Pulmonary artery endothelial cell (primary cell): ENCODE data around the gene GPX3. TPM values are rescaled to one million over a fixed set of nuclear protein-coding genes. Genes with fewer than 3 reads are reported as not detected.

Experiments used
- DNase-seq: peaks from one replicate; pipeline ENCODE4 v3.0.0-alpha.2; 2011; ENCODE audit warnings: low read depth, low spot score
- total RNA-seq: library from RNA; depleted of rRNA; stranded (reverse); fragments of >200 nt; gene quantifications from 2 replicates; pipeline ENCODE4 v1.2.3, GENCODE V29; 2014

GPX3 gene
- total RNA-seq, 1 donor from 2014 or later = 6.3 TPM

GRCh38 chr5:151012862-151013261 is 7.5 kb upstream of the GPX3 start:
- DNase-seq = no peak

GRCh38 chr5:151014680-151015343 is 5.6 kb upstream of the GPX3 start:
- DNase-seq = no peak

GRCh38 chr5:151015974-151016587 is 4.3 kb upstream of the GPX3 start:
- DNase-seq = no peak

GRCh38 chr5:151016700-151017099 is 3.7 kb upstream of the GPX3 start:
- no peak for DNase-seq

GRCh38 chr5:151017897-151018296 is 2.5 kb upstream of the GPX3 start:
- no peak for DNase-seq

GRCh38 chr5:151018846-151019245 is 1.5 kb upstream of the GPX3 start:
- DNase-seq = no peak

- no peak for DNase-seq
These were observed 1.1 kb upstream of the GPX3 start for GRCh38 chr5:151019331-151019730.

- no peak for DNase-seq
These were observed 1.4 kb downstream of the GPX3 start for GRCh38 chr5:151021746-151022145.

- peak; percentile 50 for DNase-seq
These were observed 2.2 kb downstream of the GPX3 start for GRCh38 chr5:151022511-151023018.

GRCh38 chr5:151023047-151023615 is 2.7 kb downstream of the GPX3 start:
- no peak for DNase-seq

GRCh38 chr5:151023651-151024050 is 3.3 kb downstream of the GPX3 start:
- peak; percentile 61 for DNase-seq

GRCh38 chr5:151024440-151025249 is 4.3 kb downstream of the GPX3 start:
- no peak for DNase-seq

- DNase-seq = no peak
These were observed 4.8 kb downstream of the GPX3 start for GRCh38 chr5:151025250-151025606.

GRCh38 chr5:151026088-151026487 is 5.7 kb downstream of the GPX3 start:
- no peak for DNase-seq

GRCh38 chr5:151026679-151027078 is 6.3 kb downstream of the GPX3 start:
- DNase-seq = no peak

GRCh38 chr5:151027961-151028479 is 7.6 kb downstream of the GPX3 start:
- no peak for DNase-seq

GRCh38 chr5:151028717-151029116 is 8.3 kb downstream of the GPX3 start:
- DNase-seq = no peak

GRCh38 chr5:151029179-151030055 is 9.0 kb downstream of the GPX3 start:
- no peak for DNase-seq

- no peak for DNase-seq
These were observed 9.6 kb downstream of the GPX3 start for GRCh38 chr5:151030056-151030336.

GRCh38 chr5:151030379-151030778 is 10.0 kb downstream of the GPX3 start:
- DNase-seq = no peak

- no peak for DNase-seq
These were observed 11.2 kb downstream of the GPX3 start for GRCh38 chr5:151031554-151031953.
